ENCODE data around the gene PTPRD.
"Not testable (repeated sequence)": the region's sequence is repeated elsewhere in the genome, so short reads cannot be mapped to it uniquely, and the experiment has no call there.

PTPRD gene

DNA sequence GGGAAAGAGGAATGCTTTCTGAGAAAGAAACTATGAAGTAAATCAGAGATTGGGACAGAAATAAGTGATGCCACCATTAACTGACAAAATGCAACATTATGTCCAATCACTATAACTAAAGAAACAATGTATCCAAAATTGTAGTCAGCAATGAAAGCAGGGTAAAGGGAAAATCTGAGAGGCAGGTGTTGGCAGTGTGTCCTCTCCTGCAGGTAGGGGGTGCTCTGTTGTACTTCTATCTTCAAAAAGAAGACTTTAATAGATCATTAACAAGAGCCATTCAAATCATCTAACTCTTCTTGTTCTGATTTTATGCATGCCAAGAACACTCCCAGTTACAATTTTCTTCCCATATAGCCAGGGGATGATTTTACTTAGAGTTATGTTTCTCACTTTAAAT lies 1275.7 kb downstream of the PTPRD start:
- DNase-seq (ENCODE audit: low read depth, low spot score) = no peak

DNA sequence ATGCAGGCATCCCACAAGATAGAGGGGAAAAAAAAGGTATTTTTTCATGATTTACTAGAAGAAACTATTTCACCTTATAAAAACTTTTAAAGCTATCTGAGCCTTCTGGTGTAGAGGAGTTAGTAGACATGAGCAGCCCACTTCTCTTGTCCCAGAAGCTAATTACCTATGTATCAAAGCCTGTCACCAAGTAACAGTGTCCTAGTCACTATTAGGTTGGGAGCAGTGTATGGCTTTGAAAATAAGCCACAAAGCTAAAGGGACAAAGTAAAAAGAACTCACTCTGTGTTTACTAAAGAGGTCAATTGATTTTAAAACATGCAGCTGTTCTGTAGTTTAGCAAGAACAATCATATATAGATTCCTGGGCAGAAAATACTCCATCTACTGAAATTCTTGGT lies 1286.1 kb downstream of the PTPRD start:
- DNase-seq (ENCODE audit: low read depth, low spot score) = no peak

- DNase-seq (ENCODE audit: low read depth, low spot score) = no peak
Observed at GRCh38 chr9:9319007-9319406, 1293.8 kb downstream of the PTPRD start.

DNA sequence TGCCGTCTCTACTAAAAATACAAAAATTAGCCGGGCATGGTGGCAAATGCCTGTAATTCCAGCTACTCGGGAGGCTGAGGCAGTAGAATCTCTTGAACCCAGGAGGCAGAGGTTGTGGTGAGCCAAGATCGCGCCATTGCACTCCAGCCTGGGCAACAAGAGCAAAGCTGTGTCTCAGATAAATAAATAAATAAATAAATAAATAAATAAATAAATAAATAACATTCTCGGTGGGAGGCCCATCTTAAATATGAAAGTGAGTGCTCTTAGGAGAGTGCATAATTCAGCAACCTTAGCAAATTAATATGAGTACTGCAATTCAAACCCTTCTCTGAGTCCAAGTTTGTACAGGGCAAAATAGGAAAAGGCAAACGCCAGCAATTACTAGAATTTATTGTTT lies 1302.1 kb downstream of the PTPRD start:
- DNase-seq (ENCODE audit: low read depth, low spot score) = not testable (repeated sequence)

DNA sequence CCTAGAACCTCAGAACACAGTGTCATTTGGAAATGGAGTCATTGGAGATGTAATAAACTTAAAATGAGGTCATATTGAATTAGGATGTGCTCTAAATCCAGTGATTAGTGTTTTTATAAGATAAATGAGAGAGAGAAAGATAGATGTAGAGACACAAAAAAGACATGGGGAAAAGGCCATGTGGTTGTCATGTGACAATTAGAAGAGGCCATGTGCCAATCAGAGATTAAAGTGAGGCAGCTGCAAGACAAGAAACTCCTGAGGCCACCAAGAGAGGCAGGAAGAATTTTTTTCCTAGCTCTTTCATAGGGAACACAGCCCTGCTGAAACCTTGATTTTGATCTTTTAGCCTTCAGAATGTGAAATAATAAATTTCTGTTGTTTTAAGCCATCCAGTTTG lies 1307.2 kb downstream of the PTPRD start:
- DNase-seq (ENCODE audit: low read depth, low spot score) = no peak

DNA sequence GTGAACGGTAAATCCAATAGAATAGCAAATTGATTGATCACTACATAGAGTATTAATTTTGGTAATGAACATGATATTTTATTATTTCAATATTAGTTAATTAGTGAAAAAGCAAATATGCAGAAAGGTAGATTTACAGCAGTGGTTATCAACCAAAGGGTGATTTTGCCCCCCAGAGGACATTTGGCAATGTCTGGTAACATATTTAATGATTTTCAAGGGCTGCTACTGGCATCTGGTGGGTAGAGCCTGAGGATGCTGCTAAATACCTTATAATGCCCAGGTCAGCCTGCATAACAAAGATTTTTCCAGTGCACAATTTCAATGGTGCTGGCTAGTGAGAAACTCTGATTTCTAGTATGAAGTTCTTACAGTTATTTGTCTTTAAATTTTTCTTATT lies 1313.7 kb downstream of the PTPRD start:
- no peak for DNase-seq (ENCODE audit: low read depth, low spot score)

DNA sequence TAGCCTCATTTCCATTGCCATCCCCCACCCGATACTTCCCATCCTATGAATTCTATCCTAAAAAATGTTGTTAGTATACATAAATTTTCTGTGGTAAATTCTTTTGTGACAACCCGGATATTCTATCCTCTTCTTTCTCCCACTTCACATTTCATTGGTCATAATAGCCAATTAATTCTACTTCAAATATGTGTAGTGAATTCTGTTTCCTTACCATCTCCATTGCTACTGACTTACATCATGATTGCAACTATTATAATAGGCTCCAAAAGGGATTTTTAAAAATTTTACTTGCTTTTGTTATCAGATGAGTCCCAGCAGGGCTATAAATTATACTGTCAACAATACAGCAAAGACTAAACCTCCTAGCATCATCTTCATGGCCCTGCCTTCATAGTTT lies 1326.8 kb downstream of the PTPRD start:
- DNase-seq (ENCODE audit: low read depth, low spot score) = no peak

DNA sequence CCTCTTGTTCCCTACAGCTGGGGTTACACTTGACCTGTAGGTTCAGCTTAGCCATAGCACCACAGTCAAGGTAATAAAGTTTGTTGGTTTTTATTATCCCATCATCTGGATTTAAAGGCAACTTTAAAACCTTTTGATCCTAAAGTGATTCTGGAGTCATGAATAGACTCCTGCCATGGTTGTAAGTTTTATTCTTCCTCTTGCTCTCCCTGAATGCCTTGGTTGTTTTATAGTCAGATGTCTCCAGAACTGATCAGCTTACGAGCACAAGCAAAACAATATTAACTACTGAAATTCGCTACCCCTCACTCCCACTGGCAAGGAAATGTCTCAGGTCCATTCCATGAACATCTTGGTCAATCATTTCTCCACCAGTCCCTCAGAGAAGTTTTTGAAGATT lies 1328.6 kb downstream of the PTPRD start:
- DNase-seq (ENCODE audit: low read depth, low spot score) = no peak

DNA sequence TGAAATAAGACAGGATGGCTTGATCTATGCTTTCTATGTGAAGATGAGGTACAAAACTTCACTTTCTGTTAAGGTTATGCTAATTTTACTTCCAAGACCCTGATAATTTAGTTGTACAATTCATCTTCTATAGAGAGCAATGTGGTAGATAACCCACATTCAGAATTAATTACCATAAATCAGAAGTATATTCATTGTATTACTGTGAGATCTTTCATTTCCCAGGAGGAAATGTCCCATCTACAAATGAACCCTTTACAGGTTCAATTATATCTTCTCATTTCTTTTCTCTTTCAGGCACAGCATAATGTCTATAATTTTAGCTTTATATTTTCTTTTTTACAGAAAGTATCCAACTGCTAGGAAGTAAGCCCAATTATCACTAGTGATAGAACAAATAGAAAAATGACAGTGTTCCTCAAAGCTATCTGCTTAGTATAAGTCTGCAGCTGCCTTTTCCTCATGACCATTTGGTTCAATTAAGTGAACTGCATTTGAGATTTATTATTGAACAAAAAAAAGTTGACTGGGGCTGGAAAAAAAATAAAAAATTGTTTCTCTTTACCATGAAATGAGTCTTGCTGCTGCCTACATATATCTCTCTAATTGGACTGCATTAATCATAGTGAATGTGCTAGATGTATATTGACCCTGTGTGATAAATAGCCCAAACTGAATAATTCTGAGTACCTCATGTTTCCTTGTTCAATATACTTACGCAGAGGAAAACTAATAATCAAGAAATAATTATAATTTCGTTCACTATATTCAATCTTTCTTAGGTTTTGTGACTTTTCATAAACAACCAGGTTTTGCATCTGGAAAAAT lies 1329.4 kb downstream of the PTPRD start:
- DNase-seq (ENCODE audit: low read depth, low spot score) = no peak

GRCh38 chr9:9275601-9276000 lies 1337.2 kb downstream of the PTPRD start:
- no peak for DNase-seq (ENCODE audit: low read depth, low spot score)

GRCh38 chr9:9257999-9258498 lies 1354.8 kb downstream of the PTPRD start:
- no peak for DNase-seq (ENCODE audit: low read depth, low spot score)

DNA sequence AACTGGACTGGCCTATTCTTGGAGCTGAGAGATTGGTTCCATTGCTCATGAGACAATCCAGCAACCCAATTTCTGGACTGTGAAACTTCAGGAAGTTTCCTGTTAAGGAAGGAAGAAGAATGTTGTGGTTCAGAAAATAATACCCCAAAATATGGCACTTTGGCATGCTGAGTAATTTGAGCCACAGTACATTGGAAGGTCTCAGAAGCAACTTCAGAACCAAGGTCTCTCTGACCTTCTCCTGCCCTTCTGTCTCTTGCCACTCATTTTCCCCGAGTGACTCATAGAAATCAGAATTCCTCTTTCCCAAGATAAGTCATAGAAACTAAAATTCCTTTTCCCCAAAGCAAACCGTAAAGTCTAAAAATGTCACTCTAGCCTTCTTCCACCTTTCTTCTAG lies 1366.1 kb downstream of the PTPRD start:
- no peak for DNase-seq (ENCODE audit: low read depth, low spot score)

DNA sequence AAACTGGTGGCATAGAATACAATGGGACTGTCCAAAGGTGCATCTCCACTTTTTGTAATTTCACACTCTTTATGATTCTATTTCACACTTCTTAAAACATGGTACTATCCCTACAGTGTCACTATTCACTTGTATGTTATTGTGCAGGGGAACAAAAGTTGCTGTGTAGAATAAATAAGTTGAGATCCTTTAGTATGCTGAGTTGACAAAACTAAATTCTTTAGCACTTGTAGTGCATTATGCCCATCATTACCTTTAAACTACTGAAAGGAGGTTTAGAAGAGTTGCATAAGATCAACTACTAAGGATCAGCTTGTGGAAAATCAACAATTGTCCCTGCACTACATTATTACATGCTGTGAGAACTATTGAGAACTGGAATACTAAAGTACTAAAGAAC lies 1380.9 kb downstream of the PTPRD start:
- DNase-seq (ENCODE audit: low read depth, low spot score) = no peak

GRCh38 chr9:9229269-9229668 lies 1383.5 kb downstream of the PTPRD start:
- DNase-seq (ENCODE audit: low read depth, low spot score) = no peak

DNA sequence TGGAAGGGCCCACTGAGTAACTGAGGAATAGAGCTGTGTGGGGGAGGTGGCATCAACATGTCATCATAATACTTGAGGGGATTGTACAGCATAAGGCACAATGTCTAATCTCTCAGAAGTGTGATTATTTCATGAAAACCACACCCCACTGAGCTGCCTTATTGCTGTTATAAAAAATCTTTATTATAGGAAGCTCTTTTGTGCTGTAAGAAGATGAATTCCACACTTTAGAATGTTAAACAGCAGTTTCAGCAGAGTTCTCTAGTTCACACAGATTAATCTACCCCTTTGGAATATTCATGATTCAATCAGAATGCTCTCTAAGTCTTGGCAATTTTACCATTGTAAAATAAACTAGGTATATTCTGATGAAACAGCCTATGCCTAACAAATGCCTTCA lies 1389.6 kb downstream of the PTPRD start:
- DNase-seq (ENCODE audit: low read depth, low spot score) = no peak

DNA sequence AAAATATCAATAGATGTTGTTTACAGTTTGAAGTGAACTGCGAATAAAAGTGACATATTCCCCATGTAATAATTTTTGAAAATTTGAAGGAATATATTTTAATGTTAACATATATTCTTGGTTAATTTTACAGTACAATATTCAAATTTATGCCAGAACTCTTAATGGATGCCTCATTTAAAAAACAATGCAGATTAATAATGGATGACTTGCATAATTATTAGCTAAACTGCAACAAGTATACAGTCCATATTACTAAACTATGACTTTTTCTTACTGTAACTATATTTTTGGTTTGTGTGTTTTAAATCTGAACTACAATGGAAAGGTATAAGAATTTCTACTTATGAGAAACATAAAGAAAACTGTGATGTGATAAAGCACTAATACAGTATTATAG lies 1390.1 kb downstream of the PTPRD start:
- DNase-seq (ENCODE audit: low read depth, low spot score) = no peak

DNA sequence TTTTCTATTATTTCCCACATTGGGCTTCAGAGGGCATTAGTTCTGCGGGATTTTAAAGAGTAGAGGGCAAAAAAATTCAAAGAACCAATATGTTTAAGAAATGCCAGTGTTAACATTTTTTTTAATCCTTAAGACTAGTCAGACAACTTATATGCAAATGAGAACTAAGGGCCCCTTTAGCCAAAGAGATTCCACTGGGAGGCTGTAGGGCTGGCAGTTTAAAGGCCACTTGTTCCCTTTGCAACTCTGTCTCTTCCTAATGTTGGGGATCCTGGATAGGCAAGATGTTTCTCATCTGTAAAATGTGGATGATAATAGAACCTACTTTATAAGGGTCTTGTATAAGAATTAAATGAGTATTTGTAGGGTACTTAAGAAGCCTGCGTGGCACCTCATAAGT lies 1395.9 kb downstream of the PTPRD start:
- DNase-seq (ENCODE audit: low read depth, low spot score) = no peak

DNA sequence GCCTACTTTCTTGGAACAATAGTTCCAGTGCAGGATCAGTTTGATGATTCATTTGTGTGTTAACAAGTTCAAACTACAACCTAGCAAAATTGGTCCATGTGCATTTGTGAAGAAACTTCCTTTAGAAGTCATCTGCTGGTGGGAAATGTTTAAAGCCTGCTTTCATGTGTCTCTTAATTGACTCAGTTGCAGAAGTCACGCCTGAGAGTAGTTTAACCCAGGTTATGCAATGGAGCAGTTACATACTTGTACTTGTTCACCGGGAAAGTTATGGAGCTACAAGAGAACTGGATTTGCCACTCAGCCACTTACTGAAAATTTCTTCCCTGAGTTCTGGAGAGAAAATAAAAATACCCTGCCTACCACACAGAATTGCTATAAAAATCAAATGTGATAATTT lies 1397.8 kb downstream of the PTPRD start:
- no peak for DNase-seq (ENCODE audit: low read depth, low spot score)

GRCh38 chr9:9214066-9214465 lies 1398.7 kb downstream of the PTPRD start:
- DNase-seq (ENCODE audit: low read depth, low spot score) = no peak

- DNase-seq (ENCODE audit: low read depth, low spot score) = no peak
Observed at GRCh38 chr9:9212963-9213362, 1399.8 kb downstream of the PTPRD start.

- no peak for DNase-seq (ENCODE audit: low read depth, low spot score)
Observed at GRCh38 chr9:9202276-9202675, 1410.5 kb downstream of the PTPRD start.

DNA sequence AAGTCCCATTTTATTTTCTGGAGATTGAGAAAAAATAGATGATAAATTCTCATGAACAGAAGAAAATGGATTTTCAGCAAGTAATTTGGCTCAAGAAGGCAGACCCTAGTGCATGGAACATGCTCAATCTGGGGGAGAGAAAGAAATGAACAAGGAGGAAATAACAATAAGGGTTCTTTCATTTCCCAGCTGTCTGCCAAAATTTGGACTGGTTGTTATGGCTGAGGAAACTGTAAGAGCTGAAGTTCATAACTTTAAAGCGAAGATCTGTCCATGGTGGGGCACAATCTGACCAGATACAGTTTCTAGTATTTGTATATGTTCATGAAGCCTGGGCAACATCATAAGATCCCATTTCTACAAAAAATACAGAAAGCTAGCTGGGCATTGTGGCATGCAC lies 1426.7 kb downstream of the PTPRD start:
- DNase-seq (ENCODE audit: low read depth, low spot score) = no peak

DNA sequence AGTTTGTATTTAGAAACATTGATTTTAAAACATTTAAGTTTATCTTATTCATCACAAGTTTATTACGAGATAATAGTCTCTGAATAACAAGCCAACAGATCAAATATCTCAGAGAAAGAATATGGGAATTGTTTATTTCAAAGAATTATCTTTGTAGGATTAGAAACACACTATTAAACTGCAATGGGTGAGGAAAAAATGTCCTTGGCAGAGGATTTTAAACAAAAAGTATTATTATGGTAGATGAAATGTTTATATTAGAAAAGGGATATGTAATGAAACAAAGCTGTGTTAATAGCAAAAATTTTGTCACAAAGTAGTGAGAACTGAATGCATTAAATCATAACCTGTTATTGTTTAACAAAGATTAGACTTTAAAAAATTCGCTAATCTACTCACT lies 1430.4 kb downstream of the PTPRD start:
- no peak for DNase-seq (ENCODE audit: low read depth, low spot score)

GRCh38 chr9:9177081-9177480 lies 1435.7 kb downstream of the PTPRD start:
- no peak for DNase-seq (ENCODE audit: low read depth, low spot score)

Data from activated CD4-positive, CD25-positive, alpha-beta regulatory T cell treated with anti-CD3 and anti-CD28 coated beads, Interleukin-2, amount 50 U/mL, for 16 hours (primary cell).